B cell (primary cell): ENCODE data around the gene GGCT. TPM values are rescaled to one million over a fixed set of nuclear protein-coding genes. Genes with fewer than 3 reads are reported as not detected.
A peak's percentile ranks its signal among the peaks of the same experiment; 100 is the strongest.

Source experiments
- ATAC-seq: fragments of 200-7000 bp; cut with Tn5 transposase; one replicate; pipeline ENCODE4 v1.10.0; 2021; ENCODE audit warnings: low read depth, mild to moderate bottlenecking, moderate number of reproducible peaks, moderate library complexity
- CTCF ChIA-PET: fragments of 350-600 bp; sonication (Branson Sonifier 250); formaldehyde crosslinking; loops from one replicate; lab custom pipeline; 2021; ENCODE audit warnings: antibody characterized with exemption, inconsistent platforms; lab: Charles Lee
- POLR2A ChIA-PET: fragments of 350-600 bp; sonication (Branson Sonifier 250); formaldehyde crosslinking; loops from one replicate; lab custom pipeline; 2021; ENCODE audit warnings: antibody characterized with exemption; lab: Charles Lee
- DNase-seq: peaks from one replicate; pipeline ENCODE4 v3.0.0; 2013
- H2AFZ ChIP-seq: 2 replicates; pipeline ENCODE4 v1.6.1; 2012; ENCODE audit warnings: mild to moderate bottlenecking, low read depth, low read length; ENCODE audit not compliant: insufficient read depth, poor library complexity, severe bottlenecking
- H3K27ac ChIP-seq, 2 donors: 1 replicate in 1 of 2; 2 replicates in 1 of 2; pipeline ENCODE4 v1.5.1; 2012 to 2013; ENCODE audit warnings: low read length in 2 of 2, mild to moderate bottlenecking in 2 of 2, moderate library complexity in 1 of 2
- H3K27me3 ChIP-seq, 4 experiments: fragments of 200-600 bp in 1 of 4; sonication (generic) in 1 of 4; replicated peaks in 1 of 4; 1 replicate in 2 of 4; 2 replicates in 2 of 4; pipeline versions ENCODE4 v1.6.1 to v1.7.0; 2013 to 2016; ENCODE audit warnings: low read length in 3 of 4, mild to moderate bottlenecking in 2 of 4, mixed read lengths in 1 of 4, moderate library complexity in 1 of 4; ENCODE audit not compliant: insufficient read depth in 4 of 4, control insufficient read depth in 3 of 4; ENCODE audit errors: control extremely low read depth in 1 of 4
- H3K36me3 ChIP-seq, 2 experiments: replicated peaks in 1 of 2; 1 replicate in 1 of 2; 2 replicates in 1 of 2; pipeline versions ENCODE4 v1.6.1 to v1.7.1; 2013; ENCODE audit warnings: low read length in 1 of 2; ENCODE audit not compliant: insufficient read depth in 2 of 2, control insufficient read depth in 1 of 2; ENCODE audit errors: control extremely low read depth in 1 of 2, extremely low read depth in 1 of 2
- H3K4me1 ChIP-seq, 2 donors: fragments of 200-600 bp in 1 of 2; sonication (generic) in 1 of 2; 1 replicate in 1 of 2; 2 replicates in 1 of 2; pipeline versions ENCODE4 v1.5.1 to v1.6.1; 2013 to 2017; ENCODE audit warnings: low read length in 2 of 2; ENCODE audit not compliant: control insufficient read depth in 2 of 2, insufficient read depth in 2 of 2
- H3K4me2 ChIP-seq: replicated peaks from 2 replicates; pipeline ENCODE3; 2012; ENCODE audit warnings: mild to moderate bottlenecking, low read depth, low read length; ENCODE audit not compliant: poor library complexity, severe bottlenecking
- H3K4me3 ChIP-seq, 5 experiments: fragments of 200-600 bp in 1 of 5; sonication (generic) in 1 of 5; 1 replicate in 3 of 5; 2 replicates in 2 of 5; pipeline versions ENCODE4 v1.5.1 to v1.7.0; 2011 to 2016; ENCODE audit warnings: low read length in 4 of 5, mild to moderate bottlenecking in 4 of 5, low read depth in 2 of 5, control low read depth in 1 of 5, moderate library complexity in 1 of 5; ENCODE audit not compliant: insufficient read depth in 1 of 5; ENCODE audit errors: control extremely low read depth in 1 of 5, extremely low read depth in 1 of 5
- H3K79me2 ChIP-seq: fragments of 200-600 bp; sonication (generic); one replicate; pipeline ENCODE4 v1.6.0; 2016; ENCODE audit warnings: low read length; ENCODE audit not compliant: control insufficient read depth, insufficient read depth
- H3K9ac ChIP-seq: fragments of 200-600 bp; sonication (generic); 2 replicates; pipeline ENCODE4 v1.6.1; 2017; ENCODE audit warnings: mild to moderate bottlenecking, low read length, moderate library complexity
- H3K9me3 ChIP-seq, 3 donors: one replicate each; pipeline versions ENCODE4 v1.6.1 to v1.7.1; 2013; ENCODE audit warnings: low read length in 2 of 3; ENCODE audit not compliant: control insufficient read depth in 2 of 3, insufficient read depth in 1 of 3; ENCODE audit errors: control extremely low read depth in 1 of 3
- H4K20me1 ChIP-seq: 2 replicates; pipeline ENCODE4 v1.6.0; 2012; ENCODE audit warnings: mild to moderate bottlenecking, low read length; ENCODE audit not compliant: insufficient read depth, control insufficient read depth, poor library complexity, severe bottlenecking
- H3K27ac Mint-ChIP-seq: one replicate; pipeline ENCODE4 v1.8.0; 2021; ENCODE audit warnings: mixed read lengths
- H3K27me3 Mint-ChIP-seq: one replicate; pipeline ENCODE4 v1.8.0; 2021; ENCODE audit warnings: mixed read lengths
- H3K4me1 Mint-ChIP-seq: one replicate; pipeline ENCODE4 v1.8.0; 2021; ENCODE audit warnings: mixed read lengths
- H3K4me3 Mint-ChIP-seq: one replicate; pipeline ENCODE4 v1.8.0; 2021; ENCODE audit warnings: mixed read lengths
- H3K9me3 Mint-ChIP-seq: one replicate; pipeline ENCODE4 v1.8.0; 2022; ENCODE audit warnings: mixed read lengths; ENCODE audit not compliant: insufficient read depth
- CTCF ChIP-seq: fragments of 200-600 bp; IDR thresholded peaks from one replicate; pipeline ENCODE4 v1.8.0; 2022; ENCODE audit warnings: antibody characterized with exemption, mild to moderate bottlenecking
- EZH2 ChIP-seq: IDR thresholded peaks from 2 replicates; pipeline ENCODE4 v1.6.1; 2012; ENCODE audit warnings: borderline replicate concordance, low read depth, mild to moderate bottlenecking, moderate library complexity, low read length; ENCODE audit not compliant: insufficient read depth, poor library complexity, severe bottlenecking
- WGBS: methylation state at CpG from one replicate; pipeline ENCODE4 v1.1.5; 2013; ENCODE audit warnings: missing lambda C conversion rate; ENCODE audit not compliant: insufficient coverage; 5-methylcytosine and 5-hydroxymethylcytosine counted together
- intact Hi-C: fragments of 100-400 bp; cut with micrococcal nuclease; formaldehyde crosslinking; loops from one replicate; pipeline ENCODE4 v1.10.0; 2022
- polyA plus RNA-seq: library from polyadenylated mRNA; depleted of rRNA; stranded (reverse); fragments of >200 nt; gene quantifications from 2 replicates; pipeline ENCODE4 v1.2.3, GENCODE V29; 2012
- total RNA-seq, 2 donors: library from RNA; stranded (reverse); fragments of 120-200 nt in 1 of 2; gene quantifications; 1 replicate in 1 of 2; 2 replicates in 1 of 2; pipeline versions ENCODE4 v1.2.3 to v1.2.4, GENCODE V29; 2013 to 2022

GGCT gene
- total and polyA plus RNA-seq, 2 donors (not counting 1 experiment from before 2014, with no cell fraction given), result 8.1 to 12.5 TPM

- H3K27ac ChIP-seq, result peak overlapping the region; percentile 59 to 66
- Mint-ChIP-seq H3K27me3 (no peaks in the 10 kb centered on the region), H3K4me1 (peaks cover 50% of the 10 kb centered on the region), H3K4me3 (peak overlapping the region; percentile 93), H3K27ac (peak overlapping the region; percentile 88), H3K9me3 (no peaks in the 10 kb centered on the region)
- TF ChIP-seq CTCF, result no peak
- TF ChIP-seq EZH2, result no peak
- peaks cover 0 to 4% of the 10 kb centered on the region in 2 experiments for H3K36me3 ChIP-seq
- ChIA-PET POLR2A (interaction anchor here (0.7 to 2.4 kb wide), 3 partner anchors 15 to 318 kb away, joined by 4 to 6 read pairs (median 5); no protein-coding TSS in a partner anchor), CTCF (interaction anchor here (0.6 to 1.5 kb wide), 2 partner anchors 14 to 21 kb away, joined by 3 to 6 read pairs; no protein-coding TSS in a partner anchor)
- WGBS, result 97% methylated on average over 12 of the region's 14 CpGs
- no peaks in the 10 kb centered on the region for H3K27me3 ChIP-seq
- H2AFZ ChIP-seq, result peak overlapping the region; percentile 97
- no peaks in the 10 kb centered on the region for H4K20me1 ChIP-seq
- H3K4me1 ChIP-seq, result peaks cover 38 to 39% of the 10 kb centered on the region in 2 donors
- ATAC-seq, result peak; percentile 28
- DNase-seq, result peak; percentile 65
- no peaks in the 10 kb centered on the region for H3K9me3 ChIP-seq
- peak overlapping the region; percentile 83 for H3K9ac ChIP-seq
- H3K4me3 ChIP-seq, result peak overlapping the region; percentile 62 to 87 (median 81)
- H3K4me2 ChIP-seq, result peak overlapping the region; percentile 90
- intact Hi-C loops, result loop anchor here (1.0 to 10.0 kb wide), 2 partner anchors 25 to 455 kb away; partner anchors contain the start of genes FKBP14, GGCT and PLEKHA8
- peaks cover 43% of the 10 kb centered on the region for H3K79me2 ChIP-seq
Measured at GRCh38 chr7:30479202-30480120, 25.2 kb downstream of the GGCT start.
